Caco-2 (cell line): ENCODE results near the gene NDUFB3. TPM values are rescaled to one million over a fixed set of nuclear protein-coding genes. Genes with fewer than 3 reads are reported as not detected.

Experiments
- BruUV-seq: library from RNA; stranded (reverse); fragments of 400-500 nt; replicated peaks from 2 replicates; lab custom pipeline; 2021; lab: Mats Ljungman, UMichigan
- CTCF ChIA-PET: fragments of 300-600 bp; sonication (Branson Sonifier 250); formaldehyde crosslinking; loops from one replicate; lab custom pipeline; 2022; ENCODE audit warnings: antibody characterized with exemption; lab: Charles Lee
- POLR2A ChIA-PET: fragments of 300-600 bp; sonication (Branson Sonifier 250); formaldehyde crosslinking; loops from one replicate; lab custom pipeline; 2022; ENCODE audit warnings: antibody characterized with exemption; lab: Charles Lee
- DNase-seq, 2 experiments: peaks; one replicate each; pipeline versions ENCODE4 v3.0.0 to v3.0.0-alpha.2; 2020 to 2022
- H3K27me3 ChIP-seq: replicated peaks from 2 replicates; pipeline ENCODE4 v1.6.0; 2011; ENCODE audit warnings: low read length; ENCODE audit not compliant: control insufficient read depth, insufficient read depth
- H3K36me3 ChIP-seq: 2 replicates; pipeline ENCODE4 v1.5.1; 2011; ENCODE audit warnings: low read length; ENCODE audit not compliant: control insufficient read depth, insufficient read depth
- H3K4me1 ChIP-seq: fragments of 250-450 bp; sonication (Bioruptor Pico); 2 replicates; pipeline ENCODE4 v1.5.1; 2020; ENCODE audit warnings: mild to moderate bottlenecking
- H3K4me3 ChIP-seq: 2 replicates; pipeline ENCODE4 v1.5.1; 2011; ENCODE audit warnings: low read depth, mild to moderate bottlenecking, control low read depth, low read length
- H3K9me3 ChIP-seq: fragments of 250-450 bp; sonication (Bioruptor Pico); 2 replicates; pipeline ENCODE4 v1.5.1; 2020; ENCODE audit warnings: mild to moderate bottlenecking, moderate library complexity
- H3K27ac Mint-ChIP-seq: one replicate; pipeline ENCODE4 v1.8.0; 2022; ENCODE audit warnings: mixed read lengths; ENCODE audit not compliant: unreplicated experiment
- H3K27me3 Mint-ChIP-seq: one replicate; pipeline ENCODE4 v1.8.0; 2022; ENCODE audit warnings: mixed read lengths; ENCODE audit not compliant: insufficient read depth, unreplicated experiment
- H3K36me3 Mint-ChIP-seq: one replicate; pipeline ENCODE4 v1.8.0; 2022; ENCODE audit warnings: mild to moderate bottlenecking, mixed read lengths; ENCODE audit not compliant: insufficient read depth, unreplicated experiment
- H3K4me1 Mint-ChIP-seq: one replicate; pipeline ENCODE4 v1.8.0; 2022; ENCODE audit warnings: low read depth, mixed read lengths; ENCODE audit not compliant: unreplicated experiment
- H3K4me3 Mint-ChIP-seq: one replicate; pipeline ENCODE4 v1.8.0; 2022; ENCODE audit warnings: mild to moderate bottlenecking, moderate library complexity, mixed read lengths; ENCODE audit not compliant: unreplicated experiment
- H3K9me3 Mint-ChIP-seq: one replicate; pipeline ENCODE4 v1.8.0; 2022; ENCODE audit warnings: mixed read lengths; ENCODE audit not compliant: unreplicated experiment
- intact Hi-C: fragments of 100-400 bp; cut with micrococcal nuclease; formaldehyde crosslinking; loops from one replicate; pipeline ENCODE4 v1.10.0; 2022; ENCODE audit not compliant: unreplicated experiment
- total RNA-seq: library from RNA; stranded (reverse); gene quantifications from 2 replicates; pipeline ENCODE4 v1.2.3, GENCODE V29; 2022
- TF ChIP-seq, protein P1 (sequence below), 2 experiments: fragments of 200-600 bp in 1 of 2; IDR thresholded peaks; 1 replicate in 1 of 2; 2 replicates in 1 of 2; pipeline versions ENCODE4 v1.5.1 to v1.8.0; 2011 to 2022; ENCODE audit warnings: antibody characterized with exemption in 1 of 2, control low read depth in 1 of 2, inconsistent platforms in 1 of 2, low read depth in 1 of 2, low read length in 1 of 2, mild to moderate bottlenecking in 1 of 2, moderate library complexity in 1 of 2; ENCODE audit not compliant: insufficient read depth in 1 of 2, severe bottlenecking in 1 of 2, unreplicated experiment in 1 of 2

NDUFB3 gene
- total RNA-seq, 1 experiment from 2014 or later: 117 TPM

DNA sequence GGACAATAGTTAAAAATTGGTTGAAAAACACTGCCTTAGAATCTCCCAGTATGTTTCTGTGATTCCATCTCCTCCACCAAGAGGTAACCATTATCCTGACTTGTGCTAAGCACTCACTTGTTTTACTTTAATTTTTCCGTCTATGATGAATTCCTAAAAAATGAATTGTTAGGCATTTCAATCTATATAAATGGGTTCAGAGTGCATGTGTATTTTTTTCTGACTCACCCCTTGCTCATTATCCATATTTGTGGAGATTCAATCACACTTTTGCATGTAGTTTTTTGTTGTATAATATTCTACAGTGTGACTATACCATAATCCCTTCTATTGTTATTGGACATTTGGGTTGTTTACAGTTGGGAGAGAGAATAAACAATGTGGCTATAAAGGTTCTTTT, 1.3 kb downstream of the NDUFB3 start:
- POLR2A ChIA-PET: interaction anchor here (0.6 kb wide), 1 partner anchor 209 kb away, joined by 3 read pairs; no protein-coding TSS in a partner anchor
- peak overlapping the region; percentile 89 for H3K27ac Mint-ChIP-seq
- DNase-seq: no peak

GRCh38 chr2:201074996-201075395, 3.2 kb downstream of the NDUFB3 start:
- peaks cover 19% of the 10 kb centered on the region for H3K36me3 Mint-ChIP-seq
- H3K27ac Mint-ChIP-seq: no peak overlapping the region
- H3K4me1 Mint-ChIP-seq: peaks cover 5% of the 10 kb centered on the region
- BruUV-seq: no TSS peak
- H3K4me3 Mint-ChIP-seq: no peak overlapping the region
- H3K4me1 ChIP-seq: peaks cover 10% of the 10 kb centered on the region; the same call in 1 of the 2 replicates
- H3K9me3 ChIP-seq: no peaks in the 10 kb centered on the region
- no peaks in the 10 kb centered on the region; the same call in 1 of the 2 replicates for H3K36me3 ChIP-seq
- TF ChIP-seq, protein P1, sequence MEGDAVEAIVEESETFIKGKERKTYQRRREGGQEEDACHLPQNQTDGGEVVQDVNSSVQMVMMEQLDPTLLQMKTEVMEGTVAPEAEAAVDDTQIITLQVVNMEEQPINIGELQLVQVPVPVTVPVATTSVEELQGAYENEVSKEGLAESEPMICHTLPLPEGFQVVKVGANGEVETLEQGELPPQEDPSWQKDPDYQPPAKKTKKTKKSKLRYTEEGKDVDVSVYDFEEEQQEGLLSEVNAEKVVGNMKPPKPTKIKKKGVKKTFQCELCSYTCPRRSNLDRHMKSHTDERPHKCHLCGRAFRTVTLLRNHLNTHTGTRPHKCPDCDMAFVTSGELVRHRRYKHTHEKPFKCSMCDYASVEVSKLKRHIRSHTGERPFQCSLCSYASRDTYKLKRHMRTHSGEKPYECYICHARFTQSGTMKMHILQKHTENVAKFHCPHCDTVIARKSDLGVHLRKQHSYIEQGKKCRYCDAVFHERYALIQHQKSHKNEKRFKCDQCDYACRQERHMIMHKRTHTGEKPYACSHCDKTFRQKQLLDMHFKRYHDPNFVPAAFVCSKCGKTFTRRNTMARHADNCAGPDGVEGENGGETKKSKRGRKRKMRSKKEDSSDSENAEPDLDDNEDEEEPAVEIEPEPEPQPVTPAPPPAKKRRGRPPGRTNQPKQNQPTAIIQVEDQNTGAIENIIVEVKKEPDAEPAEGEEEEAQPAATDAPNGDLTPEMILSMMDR (IDR thresholded peaks at IDR 0.05; ENCODE audit: insufficient read depth in 1 of 2, low read depth in 1 of 2, low read length in 1 of 2, severe bottlenecking in 1 of 2, unreplicated experiment in 1 of 2): no peak
- no peak for DNase-seq
- intact Hi-C loops: no loop called here
- CTCF ChIA-PET: interaction anchor here (0.8 kb wide), 1 partner anchor 83 kb away, joined by 3 read pairs; no protein-coding TSS in a partner anchor
- POLR2A ChIA-PET: no interaction called here
- H3K27me3 ChIP-seq: no peaks in the 10 kb centered on the region
- H3K9me3 Mint-ChIP-seq: no peaks in the 10 kb centered on the region
- H3K27me3 Mint-ChIP-seq: no peaks in the 10 kb centered on the region
- no peak overlapping the region for H3K4me3 ChIP-seq

More for the DNA sequence above, 1.3 kb downstream of the NDUFB3 start:
- no peaks in the 10 kb centered on the region for H3K27me3 ChIP-seq
- H3K4me1 ChIP-seq: peaks cover 24% of the 10 kb centered on the region
- H3K36me3 Mint-ChIP-seq: peaks cover 9% of the 10 kb centered on the region
- H3K9me3 Mint-ChIP-seq: no peaks in the 10 kb centered on the region
- intact Hi-C loops: no loop called here
- peaks cover 11% of the 10 kb centered on the region for H3K4me1 Mint-ChIP-seq
- H3K4me3 ChIP-seq: peak overlapping the region; percentile 71
- H3K36me3 ChIP-seq: no peaks in the 10 kb centered on the region; the same call in 1 of the 2 replicates
- H3K27me3 Mint-ChIP-seq: no peaks in the 10 kb centered on the region
- no peaks in the 10 kb centered on the region for H3K9me3 ChIP-seq
- CTCF ChIA-PET: no interaction called here
- TF ChIP-seq, protein P1 (IDR thresholded peaks at IDR 0.05; ENCODE audit: insufficient read depth in 1 of 2, low read depth in 1 of 2, low read length in 1 of 2, severe bottlenecking in 1 of 2, unreplicated experiment in 1 of 2): no peak
- BruUV-seq: no TSS peak
- peak overlapping the region; percentile 87 for H3K4me3 Mint-ChIP-seq

GRCh38 chr2:201084863-201085262, 13.1 kb downstream of the NDUFB3 start:
- H3K4me1 ChIP-seq: no peaks in the 10 kb centered on the region
- Mint-ChIP-seq H3K4me1 (no peaks in the 10 kb centered on the region), H3K4me3 (no peak overlapping the region), H3K9me3 (no peaks in the 10 kb centered on the region), H3K27me3 (no peaks in the 10 kb centered on the region), H3K36me3 (peaks cover 55% of the 10 kb centered on the region), H3K27ac (no peak overlapping the region)
- TF ChIP-seq, protein P1 (IDR thresholded peaks at IDR 0.05; ENCODE audit: insufficient read depth in 1 of 2, low read depth in 1 of 2, low read length in 1 of 2, severe bottlenecking in 1 of 2, unreplicated experiment in 1 of 2): no peak
- no peak overlapping the region for H3K4me3 ChIP-seq
- ChIA-PET POLR2A (no interaction called here), CTCF (no interaction called here)
- no peak for DNase-seq
- BruUV-seq: no TSS peak
- no peaks in the 10 kb centered on the region for H3K27me3 ChIP-seq
- no peaks in the 10 kb centered on the region for H3K9me3 ChIP-seq
- no peaks in the 10 kb centered on the region for H3K36me3 ChIP-seq
- intact Hi-C loops: no loop called here
